HG03460 (cell line): ENCODE measurements around the gene MICALL1.

ENCODE experiments used
- ATAC-seq: cut with Tn5 transposase; IDR thresholded peaks from one replicate; pipeline ENCODE4 v1.9.1; 2021; ENCODE audit not compliant: unreplicated experiment

MICALL1 gene, protein sequence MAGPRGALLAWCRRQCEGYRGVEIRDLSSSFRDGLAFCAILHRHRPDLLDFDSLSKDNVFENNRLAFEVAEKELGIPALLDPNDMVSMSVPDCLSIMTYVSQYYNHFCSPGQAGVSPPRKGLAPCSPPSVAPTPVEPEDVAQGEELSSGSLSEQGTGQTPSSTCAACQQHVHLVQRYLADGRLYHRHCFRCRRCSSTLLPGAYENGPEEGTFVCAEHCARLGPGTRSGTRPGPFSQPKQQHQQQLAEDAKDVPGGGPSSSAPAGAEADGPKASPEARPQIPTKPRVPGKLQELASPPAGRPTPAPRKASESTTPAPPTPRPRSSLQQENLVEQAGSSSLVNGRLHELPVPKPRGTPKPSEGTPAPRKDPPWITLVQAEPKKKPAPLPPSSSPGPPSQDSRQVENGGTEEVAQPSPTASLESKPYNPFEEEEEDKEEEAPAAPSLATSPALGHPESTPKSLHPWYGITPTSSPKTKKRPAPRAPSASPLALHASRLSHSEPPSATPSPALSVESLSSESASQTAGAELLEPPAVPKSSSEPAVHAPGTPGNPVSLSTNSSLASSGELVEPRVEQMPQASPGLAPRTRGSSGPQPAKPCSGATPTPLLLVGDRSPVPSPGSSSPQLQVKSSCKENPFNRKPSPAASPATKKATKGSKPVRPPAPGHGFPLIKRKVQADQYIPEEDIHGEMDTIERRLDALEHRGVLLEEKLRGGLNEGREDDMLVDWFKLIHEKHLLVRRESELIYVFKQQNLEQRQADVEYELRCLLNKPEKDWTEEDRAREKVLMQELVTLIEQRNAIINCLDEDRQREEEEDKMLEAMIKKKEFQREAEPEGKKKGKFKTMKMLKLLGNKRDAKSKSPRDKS

DNA sequence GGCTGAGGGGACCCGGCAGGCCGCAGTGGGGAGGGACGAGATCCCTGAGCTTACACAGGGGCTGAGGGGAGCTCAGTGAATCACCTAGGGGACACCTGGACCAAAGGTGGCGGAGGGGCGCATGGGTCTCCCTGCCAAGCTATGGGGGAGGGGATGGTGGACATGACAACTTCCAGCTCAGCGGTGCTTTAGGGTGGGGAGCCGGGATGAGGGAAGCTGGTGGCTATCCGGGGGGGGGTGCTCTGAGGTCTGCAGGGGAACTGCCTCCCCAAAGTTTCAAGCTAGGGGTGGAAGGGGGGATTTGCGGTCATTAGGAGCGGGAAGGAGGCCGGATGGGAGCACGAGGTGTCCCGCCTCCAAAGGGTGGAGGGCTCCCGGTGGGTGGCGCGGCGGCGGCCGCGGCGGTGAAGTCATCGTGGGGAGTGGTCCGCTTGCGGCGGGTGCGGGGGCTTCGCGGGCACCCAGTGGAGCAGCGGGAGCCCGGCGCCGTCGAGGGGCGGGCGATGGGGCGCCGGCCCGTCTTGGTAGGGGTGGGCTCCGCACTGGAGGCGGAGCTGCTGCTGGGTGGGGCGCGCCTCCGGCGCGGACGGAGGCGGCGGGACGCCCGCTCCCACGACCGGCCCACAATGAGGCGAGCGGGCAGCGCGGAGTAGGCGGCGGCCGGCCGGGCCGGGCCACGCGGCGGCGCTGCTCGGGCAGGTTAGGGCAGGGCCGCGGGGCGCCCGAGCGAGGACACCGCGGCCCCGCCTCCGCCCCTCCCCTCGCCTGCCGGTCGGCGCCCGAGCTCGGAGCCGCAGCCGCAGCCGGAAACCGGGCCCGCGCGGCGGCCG lies at the start of gene MICALL1:
Gene MICALL1 (plus strand): TSS at position 764 of the 830 bp plus-strand sequence. CDS start 126 bp downstream, outside the sequence.
- peak; percentile 73 for ATAC-seq

GRCh38 chr22:37860796-37861421 lies 45.2 kb upstream of the MICALL1 start:
- ATAC-seq: no peak

- no peak for ATAC-seq
Measured at GRCh38 chr22:37862570-37863325, 43.3 kb upstream of the MICALL1 start.

- ATAC-seq: no peak
Measured at GRCh38 chr22:37865510-37865909, 40.6 kb upstream of the MICALL1 start.

- no peak for ATAC-seq
Measured at GRCh38 chr22:37870273-37870672, 35.8 kb upstream of the MICALL1 start.

- no peak for ATAC-seq
Measured at GRCh38 chr22:37880668-37881440, 25.2 kb upstream of the MICALL1 start.

DNA sequence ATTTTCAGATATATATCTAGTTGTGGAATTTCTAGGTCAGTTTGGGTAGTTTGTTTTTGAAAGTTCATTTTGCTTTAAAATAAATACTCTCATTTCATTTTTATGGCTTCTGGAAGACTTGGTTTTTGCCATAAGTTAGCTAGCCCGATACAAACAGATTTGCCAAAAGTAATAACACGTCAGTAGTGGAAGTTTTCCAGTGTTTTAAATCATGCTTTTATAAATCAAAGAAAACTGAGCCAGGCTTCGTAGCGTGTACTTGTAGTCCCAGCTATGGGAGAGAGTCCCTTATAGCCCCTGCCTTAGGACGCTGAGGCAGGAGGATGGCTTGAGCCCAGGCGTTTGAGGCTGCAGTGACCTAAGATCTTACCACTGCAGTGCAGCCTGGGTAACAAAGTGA lies 21.7 kb upstream of the MICALL1 start:
- ATAC-seq: no peak

DNA sequence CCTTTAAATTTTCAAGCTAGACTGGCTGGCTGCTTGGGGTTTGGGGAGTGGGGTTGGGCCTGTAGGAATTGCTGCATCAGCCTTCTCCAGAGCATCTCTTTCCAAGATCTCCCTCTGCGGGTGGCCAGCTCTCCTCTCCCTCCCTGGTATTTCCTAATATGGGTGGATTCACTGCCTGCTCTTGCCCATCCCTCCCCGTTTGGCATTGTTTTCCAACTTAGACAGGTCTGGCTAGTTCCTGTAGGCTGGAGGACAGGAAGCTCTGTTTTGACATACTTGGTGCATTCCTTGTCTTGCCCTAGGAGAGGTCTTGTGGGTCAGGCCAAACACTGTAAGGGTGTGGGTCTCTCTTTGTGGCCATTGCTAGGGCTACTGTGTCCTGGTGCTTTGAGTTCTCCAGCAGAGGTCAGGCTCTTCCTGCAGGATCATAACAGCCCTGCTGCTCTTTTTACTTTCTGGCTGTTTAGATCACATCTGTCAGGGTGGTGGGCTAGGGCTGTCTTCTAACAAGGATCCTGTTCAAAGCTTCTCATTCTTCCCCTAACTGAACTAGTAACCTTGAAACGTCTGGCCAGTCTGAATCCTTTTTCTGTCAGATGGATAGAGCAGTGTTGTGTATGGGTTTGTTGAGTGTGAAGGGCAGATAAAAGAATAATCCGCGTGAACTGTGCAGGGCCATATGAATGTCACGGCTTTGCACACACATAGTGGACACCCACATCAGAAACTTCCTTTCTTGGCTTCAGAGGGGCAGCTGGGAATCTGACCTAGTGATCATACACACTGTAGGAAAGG lies 18.3 kb upstream of the MICALL1 start:
- ATAC-seq: no peak

DNA sequence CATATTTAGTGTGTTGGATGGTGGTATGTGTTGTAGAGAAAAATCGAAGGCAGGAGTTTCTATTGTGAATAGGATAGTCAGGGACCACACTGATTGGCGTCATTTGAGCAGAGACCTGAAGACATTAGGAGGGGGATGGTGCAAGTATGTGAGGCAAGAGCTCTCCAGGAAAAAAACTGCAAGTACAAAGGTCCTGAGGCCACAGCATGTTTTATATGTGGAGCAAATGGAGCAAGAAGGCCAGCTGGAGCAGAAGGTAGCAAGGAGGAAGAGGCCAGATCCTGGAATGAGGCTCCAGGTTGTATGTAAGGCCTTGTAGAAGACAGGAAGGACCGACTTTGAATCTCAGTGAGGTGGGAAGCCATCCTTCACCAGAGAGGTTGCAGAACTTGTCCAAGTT lies 14.2 kb upstream of the MICALL1 start:
- no peak for ATAC-seq

GRCh38 chr22:37892566-37893335 lies 13.3 kb upstream of the MICALL1 start:
- no peak for ATAC-seq

- no peak for ATAC-seq
Measured at GRCh38 chr22:37893583-37893983, 12.5 kb upstream of the MICALL1 start.

GRCh38 chr22:37894939-37895670 lies 11.0 kb upstream of the MICALL1 start:
- no peak for ATAC-seq

- ATAC-seq: no peak
Measured at GRCh38 chr22:37896181-37896592, 9.9 kb upstream of the MICALL1 start.

DNA sequence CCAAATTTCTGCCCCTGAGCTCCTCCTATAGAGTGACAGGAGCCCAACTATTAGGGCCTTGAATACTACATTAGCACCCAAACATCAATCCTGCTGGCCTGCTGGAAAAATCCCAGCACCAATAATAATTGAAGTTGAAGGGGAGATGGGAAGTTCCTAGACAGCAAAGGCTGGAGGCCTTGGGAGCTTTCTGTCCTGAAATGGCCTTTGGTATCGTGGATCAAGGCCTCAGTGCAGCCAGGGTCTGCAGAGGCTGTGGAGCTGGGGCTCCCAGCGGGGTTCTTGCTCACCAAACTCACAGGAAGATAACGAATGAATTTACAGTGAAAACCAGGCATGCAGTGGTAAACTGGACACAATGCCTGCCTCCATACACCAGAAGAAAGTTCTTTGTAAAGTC lies 9.2 kb upstream of the MICALL1 start:
- ATAC-seq: no peak

DNA sequence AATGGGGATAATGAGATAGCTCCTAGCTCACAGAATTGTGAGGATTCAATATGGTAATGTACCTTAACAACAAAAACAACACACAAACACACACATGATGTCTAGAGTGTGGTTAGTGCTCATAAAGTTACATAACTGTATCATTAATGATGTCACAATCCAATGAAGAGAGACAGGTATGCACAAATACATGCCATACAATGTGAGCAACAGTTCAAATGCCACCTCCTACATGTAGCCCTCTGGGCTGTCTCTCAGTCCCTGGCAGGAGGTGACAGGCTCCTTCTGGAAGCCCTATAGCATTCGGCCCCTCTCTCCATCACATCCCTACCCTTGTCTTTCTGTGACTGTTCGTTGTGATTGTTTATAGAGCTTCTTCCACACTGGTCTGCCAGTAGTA lies 8.3 kb upstream of the MICALL1 start:
- ATAC-seq: no peak

GRCh38 chr22:37898441-37899181 lies 7.5 kb upstream of the MICALL1 start:
- no peak for ATAC-seq
